GM23338 (cell line): Measurements from ENCODE around the gene GHR. TPM values are rescaled to one million over a fixed set of nuclear protein-coding genes. Genes with fewer than 3 reads are reported as not detected.

Experiments used
- ATAC-seq: fragments of 200-7000 bp; cut with Tn5 transposase; 3 replicates; pipeline ENCODE4 v1.9.1; 2020
- DNase-seq: peaks from one replicate; pipeline ENCODE4 v3.0.0-alpha.2; 2015; ENCODE audit warnings: low spot score
- H2AFZ ChIP-seq: fragments of 200-600 bp; sonication (generic); 2 replicates; pipeline ENCODE4 v1.8.0; 2016; ENCODE audit warnings: antibody characterized with exemption, mild to moderate bottlenecking, moderate library complexity
- H3F3A ChIP-seq: fragments of 200-600 bp; sonication (generic); replicated peaks from 2 replicates; pipeline ENCODE4 v1.8.0; 2017; ENCODE audit warnings: antibody characterized with exemption, mixed run types, low read depth
- H3K27ac ChIP-seq: fragments of 200-600 bp; sonication (generic); 2 replicates; pipeline ENCODE4 v1.6.1; 2016; ENCODE audit warnings: low read depth
- H3K27me3 ChIP-seq: fragments of 200-600 bp; sonication (generic); 2 replicates; pipeline ENCODE4 v1.8.0; 2016; ENCODE audit warnings: mild to moderate bottlenecking, mixed run types, moderate library complexity; ENCODE audit not compliant: insufficient read depth
- H3K36me3 ChIP-seq: fragments of 200-600 bp; sonication (generic); 2 replicates; pipeline ENCODE4 v1.8.0; 2016; ENCODE audit warnings: mild to moderate bottlenecking; ENCODE audit not compliant: insufficient read depth
- H3K4me1 ChIP-seq: fragments of 200-600 bp; sonication (generic); 2 replicates; pipeline ENCODE4 v1.8.0; 2016; ENCODE audit warnings: mild to moderate bottlenecking, moderate library complexity; ENCODE audit not compliant: insufficient read depth
- H3K4me2 ChIP-seq: fragments of 200-600 bp; sonication (generic); 2 replicates; pipeline ENCODE4 v1.7.1; 2017; ENCODE audit warnings: mixed run types
- H3K4me3 ChIP-seq: fragments of 200-600 bp; sonication (generic); 2 replicates; pipeline ENCODE4 v1.6.1; 2016; ENCODE audit warnings: mixed run types
- H3K79me2 ChIP-seq: fragments of 200-600 bp; sonication (generic); replicated peaks from 2 replicates; pipeline ENCODE4 v1.8.0; 2017; ENCODE audit warnings: mild to moderate bottlenecking; ENCODE audit not compliant: insufficient read depth
- H3K9me2 ChIP-seq: fragments of 200-600 bp; sonication (generic); 2 replicates; pipeline ENCODE4 v1.8.0; 2017; ENCODE audit not compliant: insufficient read depth
- H4K20me1 ChIP-seq: fragments of 200-600 bp; sonication (generic); replicated peaks from 2 replicates; pipeline ENCODE4 v1.8.0; 2017; ENCODE audit warnings: mild to moderate bottlenecking; ENCODE audit not compliant: insufficient read depth
- H3K27ac Mint-ChIP-seq: 2 replicates; pipeline ENCODE4 v1.8.0; 2020; ENCODE audit warnings: inconsistent platforms, mild to moderate bottlenecking, moderate library complexity, mixed read lengths
- H3K27me3 Mint-ChIP-seq: 3 replicates; pipeline ENCODE4 v1.8.0; 2022; ENCODE audit warnings: low read depth, mild to moderate bottlenecking, moderate library complexity, mixed read lengths, inconsistent platforms; ENCODE audit not compliant: insufficient read depth, poor library complexity
- H3K36me3 Mint-ChIP-seq: 3 replicates; pipeline ENCODE4 v1.8.0; 2021; ENCODE audit warnings: low read depth, mild to moderate bottlenecking, inconsistent platforms, moderate library complexity, mixed read lengths
- H3K4me1 Mint-ChIP-seq: 3 replicates; pipeline ENCODE4 v1.8.0; 2020; ENCODE audit warnings: mild to moderate bottlenecking, inconsistent platforms, mixed read lengths
- H3K4me3 Mint-ChIP-seq: 3 replicates; pipeline ENCODE4 v1.8.0; 2021; ENCODE audit warnings: moderate library complexity, mild to moderate bottlenecking, inconsistent platforms, mixed read lengths
- H3K9me3 Mint-ChIP-seq: 3 replicates; pipeline ENCODE4 v1.8.0; 2020; ENCODE audit warnings: moderate library complexity, mild to moderate bottlenecking, inconsistent platforms, mixed read lengths
- CREB1 ChIP-seq: fragments of 250-450 bp; sonication (Bioruptor Pico); IDR thresholded peaks from 2 replicates; pipeline ENCODE4 v1.5.0; 2020; ENCODE audit warnings: low read depth, mild to moderate bottlenecking, moderate library complexity
- CTCF ChIP-seq, 2 experiments: fragments of 200-600 bp in 1 of 2; sonication (generic) in 1 of 2; conservative IDR thresholded peaks; 2 replicates each; pipeline versions ENCODE4 v1.5.1 to v1.6.1; 2016 to 2017; ENCODE audit warnings: antibody characterized with exemption in 2 of 2, low read depth in 2 of 2, mild to moderate bottlenecking in 2 of 2, moderate library complexity in 1 of 2
- ETS1 ChIP-seq: IDR thresholded peaks from 2 replicates; pipeline ENCODE4 v1.6.1; 2016; ENCODE audit warnings: antibody characterized with exemption
- EZH2 ChIP-seq: fragments of 200-600 bp; sonication (generic); IDR thresholded peaks from one replicate; pipeline ENCODE4 v1.8.0; 2017; ENCODE audit warnings: antibody characterized with exemption, mild to moderate bottlenecking, low read depth; ENCODE audit not compliant: unreplicated experiment
- EZH2phosphoT487 ChIP-seq: fragments of 200-600 bp; sonication (generic); IDR thresholded peaks from one replicate; pipeline ENCODE4 v1.8.1; 2018; ENCODE audit warnings: antibody characterized with exemption; ENCODE audit not compliant: unreplicated experiment
- JUNB ChIP-seq: IDR thresholded peaks from one replicate; pipeline ENCODE4 v1.6.1; 2016; ENCODE audit warnings: antibody characterized with exemption; ENCODE audit not compliant: unreplicated experiment
- NANOG ChIP-seq: IDR thresholded peaks from 2 replicates; pipeline ENCODE4 v1.6.1; 2016; ENCODE audit warnings: antibody characterized with exemption, borderline replicate concordance
- POLR2AphosphoS5 ChIP-seq: IDR thresholded peaks from 2 replicates; pipeline ENCODE4 v1.6.1; 2016; ENCODE audit warnings: antibody characterized with exemption, low read depth
- REST ChIP-seq: IDR thresholded peaks from one replicate; pipeline ENCODE4 v1.6.1; 2018; ENCODE audit warnings: antibody characterized with exemption; ENCODE audit not compliant: unreplicated experiment
- STAT1 ChIP-seq: IDR thresholded peaks from one replicate; pipeline ENCODE4 v1.6.1; 2016; ENCODE audit warnings: antibody characterized with exemption; ENCODE audit not compliant: unreplicated experiment
- ZNF114 ChIP-seq: fragments of 250-450 bp; sonication (Bioruptor Pico); IDR thresholded peaks from 2 replicates; pipeline ENCODE4 v1.5.0; 2020; ENCODE audit warnings: mild to moderate bottlenecking, moderate library complexity
- ZNF331 ChIP-seq: fragments of 250-450 bp; sonication (Bioruptor Pico); IDR thresholded peaks from 2 replicates; pipeline ENCODE4 v1.5.0; 2020; ENCODE audit warnings: low read depth, mild to moderate bottlenecking, moderate library complexity
- ZNF462 ChIP-seq: fragments of 250-450 bp; sonication (Bioruptor Pico); IDR thresholded peaks from 2 replicates; pipeline ENCODE4 v1.5.0; 2020; ENCODE audit warnings: mild to moderate bottlenecking, moderate library complexity
- polyA plus RNA-seq: library from polyadenylated mRNA; unstranded; fragments of >200 nt; fragmentation: Nextera tagmentation; extraction: Ambion mirVana; gene quantifications from 2 replicates; pipeline ENCODE4 v1.2.1, GENCODE V29; 2016
- total RNA-seq: library from RNA; depleted of rRNA; stranded (reverse); fragments of >200 nt; shearing (Covaris generic); gene quantifications from 2 replicates; pipeline ENCODE4 v1.2.3, GENCODE V29; 2014

GHR gene
- total and polyA plus RNA-seq, 2 experiments from 2014 or later = 0.21 to 1.9 TPM

- Histone ChIP-seq H3K36me3 (no peaks in the 10 kb centered on the region), H4K20me1 (no peaks in the 10 kb centered on the region), H3K4me1 (no peaks in the 10 kb centered on the region), H3K4me2 (no peak overlapping the region), H3K9me2 (no peaks in the 10 kb centered on the region), H2AFZ (no peak overlapping the region), H3K27me3 (no peaks in the 10 kb centered on the region), H3K79me2 (no peaks in the 10 kb centered on the region), H3F3A (no peaks in the 10 kb centered on the region), H3K27ac (no peak overlapping the region), H3K4me3 (no peak overlapping the region)
- H3K36me3 Mint-ChIP-seq = no peaks in the 10 kb centered on the region
- ATAC-seq = no peak
- DNase-seq = no peak
- H3K9me3 Mint-ChIP-seq = peaks cover 12% of the 10 kb centered on the region; the same call in 2 of the 3 replicates
- H3K27ac Mint-ChIP-seq = no peak overlapping the region
- peaks cover 4% of the 10 kb centered on the region; the same call in 2 of the 3 replicates for H3K4me1 Mint-ChIP-seq
- H3K27me3 Mint-ChIP-seq = no peaks in the 10 kb centered on the region
- TF ChIP-seq STAT1 (no peak), POLR2AphosphoS5 (no peak), ZNF331 (CRISPR knock-in tag) (no peak), NANOG (no peak), EZH2 (no peak), ETS1 (no peak), REST (no peak), EZH2phosphoT487 (no peak), ZNF114 (CRISPR knock-in tag) (no peak), ZNF462 (CRISPR knock-in tag) (no peak), CREB1 (CRISPR knock-in tag) (no peak), CTCF (conservative IDR thresholded peaks at IDR 0.05; ENCODE audit: low read depth in 2 of 2) (no peak), JUNB (no peak)
- H3K4me3 Mint-ChIP-seq = no peak overlapping the region
These were observed 175.9 kb downstream of the GHR start for GRCh38 chr5:42599106-42599505.
